Hepatocyte (in vitro differentiated cells): ENCODE results near the gene TRAF2. TPM values are rescaled to one million over a fixed set of nuclear protein-coding genes. Genes with fewer than 3 reads are reported as not detected.
A peak's percentile ranks its signal among the peaks of the same experiment; 100 is the strongest.
"Not testable (repeated sequence)": the region's sequence is repeated elsewhere in the genome, so short reads cannot be mapped to it uniquely, and the experiment has no call there.

Source experiments
- DNase-seq: peaks from one replicate; pipeline ENCODE4 v3.0.0-alpha.2; 2016; ENCODE audit warnings: low spot score
- H2AFZ ChIP-seq: fragments of 200-600 bp; sonication (generic); 2 replicates; pipeline ENCODE4 v1.6.0; 2016; ENCODE audit warnings: antibody characterized with exemption, mild to moderate bottlenecking
- H3K27ac ChIP-seq: fragments of 200-600 bp; sonication (generic); 2 replicates; pipeline ENCODE4 v1.5.1; 2016; ENCODE audit warnings: mild to moderate bottlenecking
- H3K27me3 ChIP-seq: fragments of 200-600 bp; sonication (generic); 2 replicates; pipeline ENCODE4 v1.6.1; 2016
- H3K36me3 ChIP-seq: fragments of 200-600 bp; sonication (generic); replicated peaks from 2 replicates; pipeline ENCODE4 v1.5.1; 2016; ENCODE audit warnings: low read depth; ENCODE audit not compliant: insufficient read depth
- H3K4me1 ChIP-seq: fragments of 200-600 bp; sonication (generic); 2 replicates; pipeline ENCODE4 v1.5.1; 2016; ENCODE audit warnings: mild to moderate bottlenecking, moderate library complexity; ENCODE audit not compliant: insufficient read depth
- H3K4me2 ChIP-seq: fragments of 200-600 bp; sonication (generic); 2 replicates; pipeline ENCODE4 v1.6.0; 2016
- H3K4me3 ChIP-seq: fragments of 200-600 bp; sonication (generic); 2 replicates; pipeline ENCODE4 v1.5.1; 2016; ENCODE audit warnings: mild to moderate bottlenecking
- H3K79me2 ChIP-seq: fragments of 200-600 bp; sonication (generic); 2 replicates; pipeline ENCODE4 v1.6.0; 2017; ENCODE audit warnings: mild to moderate bottlenecking
- H3K9me2 ChIP-seq: fragments of 200-600 bp; sonication (generic); replicated peaks from 2 replicates; pipeline ENCODE4 v1.6.0; 2017; ENCODE audit warnings: mild to moderate bottlenecking; ENCODE audit not compliant: insufficient read depth
- H3K9me3 ChIP-seq: fragments of 200-600 bp; sonication (generic); 2 replicates; pipeline ENCODE4 v1.5.1; 2016; ENCODE audit warnings: low read depth, mild to moderate bottlenecking
- H4K20me1 ChIP-seq: fragments of 200-600 bp; sonication (generic); 2 replicates; pipeline ENCODE4 v1.6.0; 2016; ENCODE audit warnings: mild to moderate bottlenecking; ENCODE audit not compliant: insufficient read depth, poor library complexity, severe bottlenecking
- CTCF ChIP-seq: fragments of 200-600 bp; sonication (generic); IDR thresholded peaks from 2 replicates; pipeline ENCODE4 v1.5.1; 2016; ENCODE audit warnings: antibody characterized with exemption, mild to moderate bottlenecking; ENCODE audit not compliant: poor library complexity
- EZH2 ChIP-seq: fragments of 200-600 bp; sonication (generic); IDR thresholded peaks from 2 replicates; pipeline ENCODE4 v1.6.1; 2016; ENCODE audit warnings: antibody characterized with exemption, mild to moderate bottlenecking, borderline replicate concordance
- EZH2phosphoT487 ChIP-seq: fragments of 200-600 bp; sonication (generic); IDR thresholded peaks from one replicate; pipeline ENCODE4 v1.6.1; 2018; ENCODE audit warnings: antibody characterized with exemption, mild to moderate bottlenecking, low read depth, moderate library complexity; ENCODE audit not compliant: unreplicated experiment, severe bottlenecking
- WGBS: methylation state at CpG from one replicate; pipeline ENCODE4 v1.1.6; 2016; ENCODE audit warnings: low lambda C conversion rate; ENCODE audit errors: missing lambda C conversion rate; 5-methylcytosine and 5-hydroxymethylcytosine counted together
- polyA plus RNA-seq: library from polyadenylated mRNA; unstranded; fragments of >200 nt; fragmentation: Nextera tagmentation; extraction: Ambion mirVana; gene quantifications from 2 replicates; pipeline ENCODE4 v1.2.1, GENCODE V29; 2016
- total RNA-seq: library from RNA; depleted of rRNA; stranded (reverse); fragments of >200 nt; gene quantifications from 2 replicates; pipeline ENCODE4 v1.2.3, GENCODE V29; 2014

TRAF2 gene
- total and polyA plus RNA-seq, 2 experiments from 2014 or later: 7.6 to 12.4 TPM

GRCh38 chr9:136882109-136882946 is 4.0 kb upstream of the TRAF2 start:
- no peaks in the 10 kb centered on the region for H3K36me3 ChIP-seq
- peak overlapping the region; percentile 61 for H3K4me2 ChIP-seq
- H3K27ac ChIP-seq: peak overlapping the region; percentile 80
- WGBS: 77% methylated on average over 19 of the region's 19 CpGs
- no peaks in the 10 kb centered on the region for H3K9me3 ChIP-seq
- no peaks in the 10 kb centered on the region for H4K20me1 ChIP-seq
- no peak overlapping the region for H2AFZ ChIP-seq
- peaks cover 11% of the 10 kb centered on the region for H3K4me1 ChIP-seq
- peak; percentile 87 for DNase-seq
- no peaks in the 10 kb centered on the region for H3K9me2 ChIP-seq
- no peak overlapping the region for H3K4me3 ChIP-seq
- H3K27me3 ChIP-seq: no peaks in the 10 kb centered on the region
- TF ChIP-seq CTCF: no peak
- TF ChIP-seq EZH2phosphoT487: no peak
- TF ChIP-seq EZH2: no peak
- H3K79me2 ChIP-seq: peaks cover 7% of the 10 kb centered on the region

- not testable (repeated sequence) for H3K27me3 ChIP-seq, H2AFZ ChIP-seq, H3K4me2 ChIP-seq, H4K20me1 ChIP-seq, H3K9me2 ChIP-seq, H3K9me3 ChIP-seq, DNase-seq, H3K36me3 ChIP-seq, H3K4me3 ChIP-seq
- 83% methylated on average over 9 of the region's 9 CpGs for WGBS
- H3K4me1 ChIP-seq: peaks cover 11% of the 10 kb centered on the region
- peaks cover 13% of the 10 kb centered on the region for H3K79me2 ChIP-seq
- H3K27ac ChIP-seq: peak overlapping the region; percentile 68
Observed at GRCh38 chr9:136882947-136883283, 3.4 kb upstream of the TRAF2 start.

- peaks cover 20% of the 10 kb centered on the region for H3K79me2 ChIP-seq
- H3K4me3 ChIP-seq, H3K27ac ChIP-seq, H4K20me1 ChIP-seq, DNase-seq, H3K36me3 ChIP-seq, H3K4me2 ChIP-seq, H2AFZ ChIP-seq, H3K9me3 ChIP-seq, H3K27me3 ChIP-seq, H3K9me2 ChIP-seq: not testable (repeated sequence)
- peaks cover 11% of the 10 kb centered on the region for H3K4me1 ChIP-seq
- 95% methylated on average over 10 of the region's 10 CpGs for WGBS
Observed at GRCh38 chr9:136883670-136884069, 2.6 kb upstream of the TRAF2 start.

- H3K27me3 ChIP-seq: no peaks in the 10 kb centered on the region
- no peaks in the 10 kb centered on the region for H4K20me1 ChIP-seq
- H3K4me1 ChIP-seq: peaks cover 5% of the 10 kb centered on the region
- no peaks in the 10 kb centered on the region for H3K36me3 ChIP-seq
- peak overlapping the region; percentile 90 for H2AFZ ChIP-seq
- peak overlapping the region; percentile 92 for H3K4me2 ChIP-seq
- no peaks in the 10 kb centered on the region for H3K9me3 ChIP-seq
- TF ChIP-seq CTCF (no peak), EZH2phosphoT487 (no peak), EZH2 (no peak)
- WGBS: 3% methylated on average over 21 of the region's 76 CpGs
- H3K9me2 ChIP-seq: no peaks in the 10 kb centered on the region
- peak overlapping the region; percentile 85 for H3K27ac ChIP-seq
- peak; percentile 59 for DNase-seq
- H3K79me2 ChIP-seq: peaks cover 47% of the 10 kb centered on the region
- peak overlapping the region; percentile 99 for H3K4me3 ChIP-seq
Observed at GRCh38 chr9:136886610-136887597, 588 bp downstream of the TRAF2 start.
